ENCODE measurements around the gene OR2C1.

DNA sequence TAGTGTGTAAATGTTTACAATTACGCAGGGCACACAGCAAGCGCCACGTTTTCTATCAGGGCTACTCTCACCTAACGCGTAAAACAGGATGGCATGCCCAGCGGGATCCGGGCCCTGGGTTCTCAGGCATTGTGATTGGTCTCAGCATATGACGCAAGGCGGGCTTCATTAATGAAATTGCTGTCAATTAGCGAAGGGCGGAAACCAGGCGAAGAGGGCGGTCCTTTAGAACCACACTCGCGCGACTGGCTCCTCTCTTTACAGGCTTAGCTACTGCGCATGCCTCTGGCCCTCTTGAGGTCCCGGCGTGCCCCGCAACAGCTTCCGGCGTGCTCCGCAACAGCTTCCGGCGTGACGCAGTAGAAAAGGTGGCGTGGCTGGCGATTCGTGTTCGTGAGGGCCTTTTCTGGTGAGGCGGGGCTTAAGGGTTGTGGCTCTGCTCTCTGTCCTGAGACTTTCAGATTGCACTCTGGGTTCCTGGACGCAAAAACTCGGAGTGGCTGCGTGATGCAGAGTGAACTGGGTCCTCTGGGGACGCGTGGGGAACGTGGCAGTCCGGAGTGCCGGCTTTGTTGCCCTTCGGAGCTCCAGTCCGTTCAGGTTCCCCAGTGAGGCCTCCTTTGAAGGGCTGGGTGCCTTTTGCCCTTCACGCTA lies 9.2 kb downstream of the OR2C1 start:
- no peak for TF ChIP-seq EZH2 (IDR thresholded peaks at IDR 0.05; ENCODE audit: low read length)
- TF ChIP-seq, protein P1, sequence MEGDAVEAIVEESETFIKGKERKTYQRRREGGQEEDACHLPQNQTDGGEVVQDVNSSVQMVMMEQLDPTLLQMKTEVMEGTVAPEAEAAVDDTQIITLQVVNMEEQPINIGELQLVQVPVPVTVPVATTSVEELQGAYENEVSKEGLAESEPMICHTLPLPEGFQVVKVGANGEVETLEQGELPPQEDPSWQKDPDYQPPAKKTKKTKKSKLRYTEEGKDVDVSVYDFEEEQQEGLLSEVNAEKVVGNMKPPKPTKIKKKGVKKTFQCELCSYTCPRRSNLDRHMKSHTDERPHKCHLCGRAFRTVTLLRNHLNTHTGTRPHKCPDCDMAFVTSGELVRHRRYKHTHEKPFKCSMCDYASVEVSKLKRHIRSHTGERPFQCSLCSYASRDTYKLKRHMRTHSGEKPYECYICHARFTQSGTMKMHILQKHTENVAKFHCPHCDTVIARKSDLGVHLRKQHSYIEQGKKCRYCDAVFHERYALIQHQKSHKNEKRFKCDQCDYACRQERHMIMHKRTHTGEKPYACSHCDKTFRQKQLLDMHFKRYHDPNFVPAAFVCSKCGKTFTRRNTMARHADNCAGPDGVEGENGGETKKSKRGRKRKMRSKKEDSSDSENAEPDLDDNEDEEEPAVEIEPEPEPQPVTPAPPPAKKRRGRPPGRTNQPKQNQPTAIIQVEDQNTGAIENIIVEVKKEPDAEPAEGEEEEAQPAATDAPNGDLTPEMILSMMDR (optimal IDR thresholded peaks at IDR 0.05 in 1 of 3, IDR thresholded peaks at IDR 0.05 in 1 of 3, conservative IDR thresholded peaks at IDR 0.05 in 1 of 3; ENCODE audit: extremely low read depth in 1 of 3, insufficient read depth in 2 of 3, low read length in 3 of 3): no peak
